HG03175 (cell line): Measurements from ENCODE around the gene HELLS.
"Not testable (repeated sequence)": the region's sequence is repeated elsewhere in the genome, so short reads cannot be mapped to it uniquely, and the experiment has no call there.

Experiments
- ATAC-seq: cut with Tn5 transposase; IDR thresholded peaks from one replicate; pipeline ENCODE4 v1.9.1; 2021; ENCODE audit warnings: mild to moderate bottlenecking, moderate library complexity; ENCODE audit not compliant: unreplicated experiment

The HELLS gene

GRCh38 chr10:94545391-94546048 is at the start of gene HELLS:
Gene HELLS, plus strand, starts transcription at chr10:94545788. Its CDS starts 134 bp downstream, at chr10:94545922.
- peak; percentile 76 for ATAC-seq

GRCh38 chr10:94496010-94496409 is 49.6 kb upstream of the HELLS start:
- peak; percentile 75 for ATAC-seq

- no peak for ATAC-seq
These were observed 48.9 kb upstream of the HELLS start for GRCh38 chr10:94496646-94497045.

GRCh38 chr10:94500063-94500462 is 45.5 kb upstream of the HELLS start:
- no peak for ATAC-seq

GRCh38 chr10:94521276-94522250 is 24.0 kb upstream of the HELLS start:
- ATAC-seq = no peak

GRCh38 chr10:94524146-94524545 is 21.4 kb upstream of the HELLS start:
- ATAC-seq = no peak

GRCh38 chr10:94524711-94525110 is 20.9 kb upstream of the HELLS start:
- no peak for ATAC-seq

- ATAC-seq = not testable (repeated sequence)
These were observed 14.0 kb upstream of the HELLS start for GRCh38 chr10:94531550-94531949.

GRCh38 chr10:94533027-94533426 is 12.6 kb upstream of the HELLS start:
- ATAC-seq = no peak

GRCh38 chr10:94542282-94542681 is 3.3 kb upstream of the HELLS start:
- ATAC-seq = not testable (repeated sequence)

- no peak for ATAC-seq
These were observed 687 bp downstream of the HELLS start for GRCh38 chr10:94546049-94546900.

GRCh38 chr10:94546901-94547185 is 1.3 kb downstream of the HELLS start:
- ATAC-seq = no peak

- ATAC-seq = no peak
These were observed 3.6 kb downstream of the HELLS start for GRCh38 chr10:94549221-94549620.

GRCh38 chr10:94567714-94568307 is 22.2 kb downstream of the HELLS start:
- ATAC-seq = not testable (repeated sequence)

- ATAC-seq = no peak
These were observed 25.5 kb downstream of the HELLS start for GRCh38 chr10:94571081-94571480.

GRCh38 chr10:94571528-94571927 is 25.9 kb downstream of the HELLS start:
- ATAC-seq = no peak

GRCh38 chr10:94578790-94579189 is 33.2 kb downstream of the HELLS start:
- no peak for ATAC-seq

- ATAC-seq = no peak
These were observed 37.5 kb downstream of the HELLS start for GRCh38 chr10:94583124-94583523.

GRCh38 chr10:94591461-94592205 is 46.0 kb downstream of the HELLS start:
- ATAC-seq = peak; percentile 61
